ENCODE measurements around the gene SIRPB2.
A peak's percentile ranks its signal among the peaks of the same experiment; 100 is the strongest.

The SIRPB2 gene

GRCh38 chr20:1467355-1468116 is 23.7 kb downstream of the SIRPB2 start:
- TF ChIP-seq POLR2AphosphoS5 (IDR thresholded peaks at IDR 0.05; ENCODE audit: low read depth, low read length) (no peak), FOXP2 (optimal IDR thresholded peaks at IDR 0.05; ENCODE audit: borderline replicate concordance, extremely low read depth, extremely low read length, insufficient read depth) (no peak), SIN3A (IDR thresholded peaks at IDR 0.05; ENCODE audit: borderline replicate concordance, insufficient read depth, low read length) (no peak), REST (IDR thresholded peaks at IDR 0.05; ENCODE audit: insufficient read depth in 1 of 2, low read depth in 2 of 2, low read length in 2 of 2) (no peak), TAF1 (IDR thresholded peaks at IDR 0.05; ENCODE audit: borderline replicate concordance, insufficient read depth, low read length) (no peak)

- TF ChIP-seq FOXP2 (optimal IDR thresholded peaks at IDR 0.05; ENCODE audit: borderline replicate concordance, extremely low read depth, extremely low read length, insufficient read depth) (no peak), SIN3A (IDR thresholded peaks at IDR 0.05; ENCODE audit: borderline replicate concordance, insufficient read depth, low read length) (no peak), POLR2AphosphoS5 (IDR thresholded peaks at IDR 0.05; ENCODE audit: low read depth, low read length) (no peak), REST (IDR thresholded peaks at IDR 0.05; ENCODE audit: insufficient read depth in 1 of 2, low read depth in 2 of 2, low read length in 2 of 2) (no peak), TAF1 (IDR thresholded peaks at IDR 0.05; ENCODE audit: borderline replicate concordance, insufficient read depth, low read length) (no peak)
These were observed 24.2 kb downstream of the SIRPB2 start for GRCh38 chr20:1467082-1467354.

GRCh38 chr20:1466211-1467081 is 24.8 kb downstream of the SIRPB2 start, which contains the start of gene NSFL1C:
Gene NSFL1C (minus strand): TSS chr20:1466849. CDS start chr20:1466824, 25 bp downstream.
- TF ChIP-seq POLR2AphosphoS5 (IDR thresholded peaks at IDR 0.05; ENCODE audit: low read depth, low read length) (peak; percentile 70; the same call in 1 of the 2 replicates), TAF1 (IDR thresholded peaks at IDR 0.05; ENCODE audit: borderline replicate concordance, insufficient read depth, low read length) (peak; percentile 98), FOXP2 (optimal IDR thresholded peaks at IDR 0.05; ENCODE audit: borderline replicate concordance, extremely low read depth, extremely low read length, insufficient read depth) (peak; percentile 97), REST (IDR thresholded peaks at IDR 0.05; ENCODE audit: insufficient read depth in 1 of 2, low read depth in 2 of 2, low read length in 2 of 2) (peak in 1 of 2 experiments; percentile 66; a peak in 2 of 4 replicates), SIN3A (IDR thresholded peaks at IDR 0.05; ENCODE audit: borderline replicate concordance, insufficient read depth, low read length) (peak; percentile 74; the same call in 1 of the 2 replicates)

GRCh38 chr20:1465470-1466210 is 25.6 kb downstream of the SIRPB2 start:
- TF ChIP-seq TAF1 (IDR thresholded peaks at IDR 0.05; ENCODE audit: borderline replicate concordance, insufficient read depth, low read length) (no peak), SIN3A (IDR thresholded peaks at IDR 0.05; ENCODE audit: borderline replicate concordance, insufficient read depth, low read length) (no peak), FOXP2 (optimal IDR thresholded peaks at IDR 0.05; ENCODE audit: borderline replicate concordance, extremely low read depth, extremely low read length, insufficient read depth) (no peak), REST (IDR thresholded peaks at IDR 0.05; ENCODE audit: insufficient read depth in 1 of 2, low read depth in 2 of 2, low read length in 2 of 2) (no peak), POLR2AphosphoS5 (IDR thresholded peaks at IDR 0.05; ENCODE audit: low read depth, low read length) (no peak)

Data from PFSK-1 (cell line).